Measurements from ENCODE around the gene SBNO2.
A peak's percentile ranks its signal among the peaks of the same experiment; 100 is the strongest.

SBNO2 gene

DNA sequence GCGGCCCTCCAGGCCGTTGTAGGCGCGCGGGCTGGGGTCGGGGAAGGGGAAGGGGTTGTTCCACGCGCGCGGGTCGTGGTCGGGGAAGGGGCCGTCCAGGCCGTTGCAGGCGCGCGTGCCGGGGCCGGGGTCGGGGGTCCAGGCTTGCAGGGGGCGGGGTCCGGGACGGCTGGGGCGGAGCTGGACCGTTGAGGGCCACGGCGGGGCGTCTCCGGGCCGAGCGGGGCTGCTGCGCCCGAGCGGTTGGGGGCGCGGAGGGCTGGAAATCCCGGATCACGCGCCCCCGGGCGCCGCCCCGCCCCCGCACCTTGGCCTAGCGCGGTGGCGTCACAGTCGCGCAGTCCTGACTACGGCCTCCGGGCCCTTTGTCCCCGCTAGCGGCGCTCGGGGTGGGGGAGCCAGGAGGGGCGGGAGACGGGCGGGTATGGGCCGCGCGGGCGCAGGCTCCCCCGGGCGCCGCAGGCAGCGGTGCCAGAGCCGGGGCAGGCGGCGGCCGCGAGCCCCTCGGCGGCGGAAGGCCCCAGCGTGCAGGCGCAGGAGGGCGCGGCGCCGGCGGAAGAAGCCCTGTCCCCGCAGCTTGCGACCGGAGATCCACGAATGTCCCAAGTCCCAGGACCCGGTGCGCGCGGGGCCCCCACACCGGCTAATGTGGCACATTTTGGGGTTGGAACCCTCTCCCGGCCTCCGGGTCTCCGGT, 69.6 kb downstream of the SBNO2 start:
- no peaks in the 10 kb centered on the region for H3K9me3 ChIP-seq
- no peaks in the 10 kb centered on the region for H3K4me1 ChIP-seq
- no peaks in the 10 kb centered on the region for H3K27me3 ChIP-seq
- peak overlapping the region; percentile 64 for H3K4me3 ChIP-seq (ENCODE audit: low read depth, low read length)
- DNase-seq = peak; percentile 81
- TF ChIP-seq, protein P1, sequence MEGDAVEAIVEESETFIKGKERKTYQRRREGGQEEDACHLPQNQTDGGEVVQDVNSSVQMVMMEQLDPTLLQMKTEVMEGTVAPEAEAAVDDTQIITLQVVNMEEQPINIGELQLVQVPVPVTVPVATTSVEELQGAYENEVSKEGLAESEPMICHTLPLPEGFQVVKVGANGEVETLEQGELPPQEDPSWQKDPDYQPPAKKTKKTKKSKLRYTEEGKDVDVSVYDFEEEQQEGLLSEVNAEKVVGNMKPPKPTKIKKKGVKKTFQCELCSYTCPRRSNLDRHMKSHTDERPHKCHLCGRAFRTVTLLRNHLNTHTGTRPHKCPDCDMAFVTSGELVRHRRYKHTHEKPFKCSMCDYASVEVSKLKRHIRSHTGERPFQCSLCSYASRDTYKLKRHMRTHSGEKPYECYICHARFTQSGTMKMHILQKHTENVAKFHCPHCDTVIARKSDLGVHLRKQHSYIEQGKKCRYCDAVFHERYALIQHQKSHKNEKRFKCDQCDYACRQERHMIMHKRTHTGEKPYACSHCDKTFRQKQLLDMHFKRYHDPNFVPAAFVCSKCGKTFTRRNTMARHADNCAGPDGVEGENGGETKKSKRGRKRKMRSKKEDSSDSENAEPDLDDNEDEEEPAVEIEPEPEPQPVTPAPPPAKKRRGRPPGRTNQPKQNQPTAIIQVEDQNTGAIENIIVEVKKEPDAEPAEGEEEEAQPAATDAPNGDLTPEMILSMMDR (IDR thresholded peaks at IDR 0.05; ENCODE audit: low read depth, low read length) = no peak
- peaks cover 26% of the 10 kb centered on the region for H3K36me3 ChIP-seq

DNA sequence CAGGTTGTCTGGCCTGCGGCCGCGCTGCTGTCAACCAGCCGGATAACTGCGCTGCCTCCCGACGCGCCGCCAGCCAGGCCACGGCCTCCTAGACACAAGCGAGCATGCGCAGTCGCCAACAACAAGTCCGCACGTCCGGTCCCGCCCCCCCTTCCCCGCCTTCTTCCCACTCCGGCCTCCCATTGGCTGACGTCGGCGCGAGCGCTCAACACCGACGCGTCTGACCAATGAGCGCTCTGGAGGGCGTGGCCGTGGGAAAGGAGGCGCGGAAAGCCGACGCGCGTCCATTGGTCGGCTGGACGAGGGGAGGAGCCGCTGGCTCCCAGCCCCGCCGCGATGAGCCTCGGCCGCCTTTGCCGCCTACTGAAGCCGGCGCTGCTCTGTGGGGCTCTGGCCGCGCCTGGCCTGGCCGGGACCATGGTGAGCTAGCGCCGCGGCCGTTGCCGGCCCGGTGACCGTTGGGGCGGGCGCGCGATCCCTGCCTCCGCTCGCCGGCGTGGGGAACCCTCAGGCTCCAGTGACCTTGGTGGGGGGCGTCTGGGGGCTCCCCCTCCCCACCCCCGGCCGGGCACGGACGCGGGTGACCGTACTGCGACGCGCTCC, 70.3 kb downstream of the SBNO2 start, which contains the start of gene GPX4:
GPX4 (plus strand) TSS at position 287 of the 603 bp plus-strand sequence; CDS start at position 337, 50 bp downstream.
- H3K27me3 ChIP-seq = no peaks in the 10 kb centered on the region
- H3K4me3 ChIP-seq (ENCODE audit: low read depth, low read length) = peak within 1 kb of the TSS; percentile 64
- peaks cover 21% of the 10 kb centered on the region for H3K36me3 ChIP-seq
- peak; percentile 99 for DNase-seq
- no peaks in the 10 kb centered on the region for H3K4me1 ChIP-seq
- TF ChIP-seq, protein P1 (IDR thresholded peaks at IDR 0.05; ENCODE audit: low read depth, low read length) = no peak
- H3K9me3 ChIP-seq = no peaks in the 10 kb centered on the region

- DNase-seq = no peak
- H3K4me3 ChIP-seq (ENCODE audit: low read depth, low read length) = peak overlapping the region; percentile 16; the same call in 1 of the 2 replicates
- no peaks in the 10 kb centered on the region for H3K27me3 ChIP-seq
- no peaks in the 10 kb centered on the region for H3K9me3 ChIP-seq
- H3K36me3 ChIP-seq = peaks cover 18% of the 10 kb centered on the region
- TF ChIP-seq, protein P1 (IDR thresholded peaks at IDR 0.05; ENCODE audit: low read depth, low read length) = no peak
- H3K4me1 ChIP-seq = no peaks in the 10 kb centered on the region
Observed at GRCh38 chr19:1103132-1103707, 70.8 kb downstream of the SBNO2 start.

DNA sequence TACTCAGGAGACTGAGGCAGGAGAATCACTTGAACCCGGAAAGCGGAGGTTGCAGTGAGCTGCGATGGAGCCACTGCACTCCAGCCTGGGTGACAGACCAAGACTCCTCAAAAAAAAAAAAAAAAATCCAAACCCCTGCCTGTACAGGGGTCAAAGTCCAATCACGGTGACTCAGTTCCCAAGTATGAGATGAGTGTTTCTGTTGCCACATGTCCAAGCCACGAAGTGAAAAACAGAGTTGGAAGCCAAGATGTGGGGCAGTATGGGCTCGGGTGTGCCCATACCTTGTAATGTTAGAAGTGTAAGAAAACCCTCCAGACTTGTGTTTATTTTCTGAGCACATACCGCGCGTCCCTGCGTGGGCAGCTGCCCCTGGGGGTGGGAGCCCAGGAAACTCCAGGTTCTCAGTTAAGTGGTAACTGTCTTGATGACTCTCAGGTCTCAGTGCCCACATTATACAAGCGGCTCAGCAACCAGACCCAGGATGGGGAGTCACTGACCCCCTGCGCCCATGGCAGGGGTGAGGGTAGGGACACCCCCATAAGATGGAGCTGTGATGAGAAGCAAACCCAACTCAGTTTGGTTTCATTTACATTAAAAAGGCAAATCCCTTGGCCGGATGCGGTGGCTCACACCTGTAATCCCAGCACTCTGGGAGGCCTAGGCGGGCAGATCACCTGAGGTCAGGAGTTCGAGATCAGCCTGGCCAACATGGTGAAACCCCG, 71.5 kb downstream of the SBNO2 start:
- Histone ChIP-seq H3K27me3 (no peaks in the 10 kb centered on the region), H3K36me3 (peaks cover 16% of the 10 kb centered on the region), H3K4me3 (ENCODE audit: low read depth, low read length) (no peak overlapping the region), H3K9me3 (no peaks in the 10 kb centered on the region), H3K4me1 (no peaks in the 10 kb centered on the region)
- TF ChIP-seq, protein P1 (IDR thresholded peaks at IDR 0.05; ENCODE audit: low read depth, low read length) = no peak
- no peak for DNase-seq

GRCh38 chr19:1101337-1101698, 72.8 kb downstream of the SBNO2 start:
- Histone ChIP-seq H3K4me3 (ENCODE audit: low read depth, low read length) (no peak overlapping the region), H3K4me1 (no peaks in the 10 kb centered on the region), H3K36me3 (peaks cover 4% of the 10 kb centered on the region), H3K27me3 (no peaks in the 10 kb centered on the region), H3K9me3 (no peaks in the 10 kb centered on the region)
- TF ChIP-seq, protein P1 (IDR thresholded peaks at IDR 0.05; ENCODE audit: low read depth, low read length) = no peak
- DNase-seq = no peak

Data from BE2C (cell line).